Astrocyte (in vitro differentiated cells and primary cell): ENCODE measurements around the gene GKN2. TPM values are rescaled to one million over a fixed set of nuclear protein-coding genes. Genes with fewer than 3 reads are reported as not detected.

Experiments
- DNase-seq: peaks from one replicate; pipeline ENCODE4 v3.0.0-alpha.2; 2010; ENCODE audit warnings: low read depth
- FAIRE-seq: peaks from 2 replicates; lab custom pipeline; 2011; peaks lifted over from hg19 to GRCh38; lab: Jason Lieb, UNC
- H2AFZ ChIP-seq: 2 replicates; pipeline ENCODE4 v1.6.0; 2012; ENCODE audit warnings: low read depth, low read length, inconsistent platforms
- H3K27ac ChIP-seq: 2 replicates; pipeline ENCODE4 v1.5.1; 2011; ENCODE audit warnings: low read depth, low read length, inconsistent platforms
- H3K27me3 ChIP-seq: 2 replicates; pipeline ENCODE4 v1.6.0; 2011; ENCODE audit warnings: low read length, inconsistent platforms; ENCODE audit not compliant: insufficient read depth
- H3K36me3 ChIP-seq: 2 replicates; pipeline ENCODE4 v1.5.1; 2011; ENCODE audit warnings: low read length, inconsistent platforms; ENCODE audit not compliant: insufficient read depth
- H3K4me1 ChIP-seq: 2 replicates; pipeline ENCODE4 v1.5.1; 2011; ENCODE audit warnings: low read length, inconsistent platforms; ENCODE audit not compliant: insufficient read depth
- H3K4me2 ChIP-seq: 2 replicates; pipeline ENCODE4 v1.6.0; 2012; ENCODE audit warnings: low read length, inconsistent platforms
- H3K4me3 ChIP-seq: 2 replicates; pipeline ENCODE4 v1.5.1; 2011; ENCODE audit warnings: low read depth, mild to moderate bottlenecking, low read length, inconsistent platforms; ENCODE audit not compliant: insufficient read depth
- H3K79me2 ChIP-seq: 2 replicates; pipeline ENCODE4 v1.6.0; 2012; ENCODE audit warnings: mild to moderate bottlenecking, low read length, inconsistent platforms; ENCODE audit not compliant: insufficient read depth
- H3K9ac ChIP-seq: 2 replicates; pipeline ENCODE4 v1.6.0; 2012; ENCODE audit warnings: mild to moderate bottlenecking, low read length, inconsistent platforms
- H3K9me3 ChIP-seq: 2 replicates; pipeline ENCODE4 v1.5.1; 2012; ENCODE audit warnings: low read depth, mild to moderate bottlenecking, low read length, inconsistent platforms; ENCODE audit not compliant: insufficient read depth
- H4K20me1 ChIP-seq: 2 replicates; pipeline ENCODE4 v1.6.0; 2012; ENCODE audit warnings: low read length, inconsistent platforms; ENCODE audit not compliant: insufficient read depth
- H3K27ac Mint-ChIP-seq: one replicate; pipeline ENCODE4 v1.8.0; 2021; ENCODE audit warnings: mild to moderate bottlenecking, mixed read lengths; ENCODE audit not compliant: unreplicated experiment
- H3K27me3 Mint-ChIP-seq: one replicate; pipeline ENCODE4 v1.8.0; 2021; ENCODE audit warnings: low read depth, mixed read lengths; ENCODE audit not compliant: unreplicated experiment
- H3K36me3 Mint-ChIP-seq: one replicate; pipeline ENCODE4 v1.8.0; 2021; ENCODE audit warnings: low read depth, mixed read lengths; ENCODE audit not compliant: unreplicated experiment
- H3K4me1 Mint-ChIP-seq: one replicate; pipeline ENCODE4 v1.8.0; 2021; ENCODE audit warnings: low read depth, mixed read lengths; ENCODE audit not compliant: unreplicated experiment
- H3K4me3 Mint-ChIP-seq: one replicate; pipeline ENCODE4 v1.8.0; 2021; ENCODE audit warnings: mild to moderate bottlenecking, moderate library complexity, mixed read lengths; ENCODE audit not compliant: unreplicated experiment
- H3K9me3 Mint-ChIP-seq: one replicate; pipeline ENCODE4 v1.8.0; 2021; ENCODE audit warnings: mild to moderate bottlenecking, mixed read lengths; ENCODE audit not compliant: unreplicated experiment
- CTCF ChIP-seq: IDR thresholded peaks from 2 replicates; pipeline ENCODE4 v1.5.1; 2011; ENCODE audit warnings: low read depth, mild to moderate bottlenecking, inconsistent platforms, low read length, moderate library complexity; ENCODE audit not compliant: insufficient read depth
- EZH2 ChIP-seq: IDR thresholded peaks from 2 replicates; pipeline ENCODE4 v1.6.1; 2012; ENCODE audit warnings: mild to moderate bottlenecking, low read length, inconsistent platforms; ENCODE audit not compliant: insufficient read depth
- total RNA-seq: library from RNA; stranded (reverse); gene quantifications from 2 replicates; pipeline ENCODE4 v1.2.1, GENCODE V29; 2021

Gene GKN2
- total RNA-seq, 1 donor from 2014 or later = not detected

GRCh38 chr2:68970566-68971265 is 18.0 kb upstream of the GKN2 start:
- Histone ChIP-seq H3K4me2 (peak overlapping the region; percentile 73), H3K9me3 (no peaks in the 10 kb centered on the region), H3K27ac (peak overlapping the region; percentile 87), H3K9ac (peak overlapping the region; percentile 57), H3K79me2 (no peaks in the 10 kb centered on the region), H3K36me3 (no peaks in the 10 kb centered on the region), H3K4me3 (no peak overlapping the region), H2AFZ (no peak overlapping the region), H3K27me3 (no peaks in the 10 kb centered on the region), H4K20me1 (no peaks in the 10 kb centered on the region), H3K4me1 (peaks cover 22% of the 10 kb centered on the region)
- no peak overlapping the region for H3K4me3 Mint-ChIP-seq
- peaks cover 52% of the 10 kb centered on the region for H3K4me1 Mint-ChIP-seq
- peak; percentile 23 for FAIRE-seq
- H3K9me3 Mint-ChIP-seq = no peaks in the 10 kb centered on the region
- TF ChIP-seq EZH2 = no peak
- TF ChIP-seq CTCF = no peak
- H3K27me3 Mint-ChIP-seq = no peaks in the 10 kb centered on the region
- no peak for DNase-seq
- peak overlapping the region; percentile 99 for H3K27ac Mint-ChIP-seq
- no peaks in the 10 kb centered on the region for H3K36me3 Mint-ChIP-seq

- H2AFZ ChIP-seq = no peak overlapping the region
- Mint-ChIP-seq H3K27ac (peak overlapping the region; percentile 99), H3K4me1 (peaks cover 47% of the 10 kb centered on the region), H3K4me3 (no peak overlapping the region), H3K9me3 (no peaks in the 10 kb centered on the region), H3K36me3 (no peaks in the 10 kb centered on the region), H3K27me3 (no peaks in the 10 kb centered on the region)
- no peak overlapping the region for H3K4me3 ChIP-seq
- H3K4me1 ChIP-seq = peaks cover 22% of the 10 kb centered on the region
- H4K20me1 ChIP-seq = no peaks in the 10 kb centered on the region
- H3K9ac ChIP-seq = no peak overlapping the region
- no peak for DNase-seq
- no peak for FAIRE-seq
- no peaks in the 10 kb centered on the region for H3K27me3 ChIP-seq
- no peak overlapping the region for H3K4me2 ChIP-seq
- no peak for TF ChIP-seq CTCF
- TF ChIP-seq EZH2 = no peak
- H3K9me3 ChIP-seq = no peaks in the 10 kb centered on the region
- no peaks in the 10 kb centered on the region for H3K79me2 ChIP-seq
- H3K36me3 ChIP-seq = no peaks in the 10 kb centered on the region
- H3K27ac ChIP-seq = no peak overlapping the region
These were observed 17.2 kb upstream of the GKN2 start for GRCh38 chr2:68969736-68970490.

GRCh38 chr2:68968221-68968620 is 15.5 kb upstream of the GKN2 start:
- Mint-ChIP-seq H3K27me3 (no peaks in the 10 kb centered on the region), H3K4me1 (peaks cover 49% of the 10 kb centered on the region), H3K4me3 (no peak overlapping the region), H3K9me3 (no peaks in the 10 kb centered on the region), H3K36me3 (no peaks in the 10 kb centered on the region), H3K27ac (peak overlapping the region; percentile 75)
- TF ChIP-seq CTCF (no peak), EZH2 (no peak)
- Histone ChIP-seq H3K4me2 (no peak overlapping the region), H3K36me3 (no peaks in the 10 kb centered on the region), H3K4me3 (no peak overlapping the region), H3K27ac (no peak overlapping the region), H3K79me2 (no peaks in the 10 kb centered on the region), H2AFZ (no peak overlapping the region), H4K20me1 (no peaks in the 10 kb centered on the region), H3K9ac (no peak overlapping the region), H3K9me3 (no peaks in the 10 kb centered on the region), H3K4me1 (peaks cover 22% of the 10 kb centered on the region), H3K27me3 (no peaks in the 10 kb centered on the region)
- FAIRE-seq = no peak
- DNase-seq = no peak
